Prostate gland (tissue), 2 donors: Measurements from ENCODE around the gene ARRDC5. TPM values are rescaled to one million over a fixed set of nuclear protein-coding genes. Genes with fewer than 3 reads are reported as not detected.
"Not testable (repeated sequence)": the region's sequence is repeated elsewhere in the genome, so short reads cannot be mapped to it uniquely, and the experiment has no call there.

ENCODE experiments used
- DNase-seq: peaks from one replicate; pipeline ENCODE4 v3.0.0-alpha.2; 2019; ENCODE audit warnings: low spot score
- H3K27ac ChIP-seq, 2 donors: fragments of 200-600 bp; sonication (generic); 2 replicates each; pipeline ENCODE4 v1.5.1; 2017 to 2019
- H3K27me3 ChIP-seq: fragments of 200-600 bp; sonication (generic); replicated peaks from 2 replicates; pipeline ENCODE4 v1.5.1; 2019; ENCODE audit not compliant: insufficient read depth
- H3K36me3 ChIP-seq, 2 donors: fragments of 200-600 bp; sonication (generic); 1 replicate in 1 of 2; 2 replicates in 1 of 2; pipeline versions ENCODE4 v1.5.1 to v1.8.1; 2017 to 2019
- H3K4me1 ChIP-seq: fragments of 200-600 bp; sonication (generic); replicated peaks from 2 replicates; pipeline ENCODE4 v1.5.1; 2019
- H3K4me3 ChIP-seq, 2 donors: fragments of 200-600 bp; sonication (generic); 2 replicates each; pipeline ENCODE4 v1.5.1; 2017 to 2019
- H3K9me3 ChIP-seq: fragments of 200-600 bp; sonication (generic); 2 replicates; pipeline ENCODE4 v1.5.1; 2017
- CTCF ChIP-seq, 4 experiments: fragments of 200-600 bp in 2 of 4; fragments of 450-650 bp in 2 of 4; sonication (generic) in 2 of 4; IDR thresholded peaks; 1 replicate in 3 of 4; 2 replicates in 1 of 4; pipeline ENCODE4 v1.5.1; 2016 to 2019; ENCODE audit warnings: antibody characterized with exemption in 4 of 4, mild to moderate bottlenecking in 2 of 4, moderate library complexity in 2 of 4
- POLR2A ChIP-seq: fragments of 450-650 bp; IDR thresholded peaks from one replicate; pipeline ENCODE4 v1.6.1; 2016; ENCODE audit warnings: antibody characterized with exemption, mild to moderate bottlenecking
- POLR2AphosphoS5 ChIP-seq: sonication (generic); formaldehyde crosslinking; IDR thresholded peaks from one replicate; pipeline ENCODE4 v1.6.1; 2017; ENCODE audit warnings: antibody characterized with exemption
- WGBS: methylation state at CpG from one replicate; pipeline ENCODE4 v1.1.5; 2018; 5-methylcytosine and 5-hydroxymethylcytosine counted together
- intact Hi-C: fragments of 100-400 bp; cut with DNase I; formaldehyde crosslinking; loops from one replicate; pipeline ENCODE4 v1.14.2; 2022
- total RNA-seq, 2 donors: library from RNA; depleted of rRNA; stranded (reverse); fragments of >200 nt; gene quantifications; one replicate each; pipeline ENCODE4 v1.1.0, GENCODE V29; 2016

The ARRDC5 gene
- total RNA-seq, 2 donors from 2014 or later, result 1.2 TPM; not detected in 1

GRCh38 chr19:4891066-4891465 lies 11.6 kb downstream of the ARRDC5 start:
- Histone ChIP-seq H3K27ac (no peak overlapping the region), H3K27me3 (no peaks in the 10 kb centered on the region), H3K9me3 (no peaks in the 10 kb centered on the region), H3K36me3 (no peaks in the 10 kb centered on the region), H3K4me3 (no peak overlapping the region), H3K4me1 (no peaks in the 10 kb centered on the region)
- no peak for DNase-seq
- intact Hi-C loops, result no loop called here
- TF ChIP-seq CTCF (IDR thresholded peaks at IDR 0.05), result no peak
- TF ChIP-seq POLR2A, result no peak
- TF ChIP-seq POLR2AphosphoS5, result no peak
- WGBS, result 86% methylated on average over 22 of the region's 22 CpGs

GRCh38 chr19:4889034-4889815 lies 13.5 kb downstream of the ARRDC5 start:
- no peak overlapping the region for H3K4me3 ChIP-seq
- H3K4me1 ChIP-seq, result no peaks in the 10 kb centered on the region
- H3K9me3 ChIP-seq, result no peaks in the 10 kb centered on the region
- intact Hi-C loops, result no loop called here
- no peaks in the 10 kb centered on the region for H3K36me3 ChIP-seq
- no peak for DNase-seq
- no peak for TF ChIP-seq POLR2AphosphoS5
- TF ChIP-seq CTCF (IDR thresholded peaks at IDR 0.05), result no peak
- TF ChIP-seq POLR2A, result no peak
- no peaks in the 10 kb centered on the region for H3K27me3 ChIP-seq
- WGBS, result 79% methylated on average over 14 of the region's 14 CpGs
- H3K27ac ChIP-seq, result no peak overlapping the region

GRCh38 chr19:4887803-4888202 lies 14.9 kb downstream of the ARRDC5 start:
- H3K4me1 ChIP-seq, H3K27ac ChIP-seq, H3K4me3 ChIP-seq, H3K9me3 ChIP-seq, H3K27me3 ChIP-seq, H3K36me3 ChIP-seq, intact Hi-C loops, DNase-seq: not testable (repeated sequence)
- WGBS, result 88% methylated on average over 1 of the region's 6 CpGs

GRCh38 chr19:4884993-4885392 lies 17.7 kb downstream of the ARRDC5 start:
- 70% methylated on average over 6 of the region's 6 CpGs for WGBS
- H3K4me3 ChIP-seq, H3K36me3 ChIP-seq, H3K27me3 ChIP-seq, H3K4me1 ChIP-seq, H3K27ac ChIP-seq, DNase-seq, H3K9me3 ChIP-seq, intact Hi-C loops: not testable (repeated sequence)

- H3K27me3 ChIP-seq, intact Hi-C loops, H3K9me3 ChIP-seq, H3K27ac ChIP-seq, H3K4me1 ChIP-seq, H3K4me3 ChIP-seq, DNase-seq, H3K36me3 ChIP-seq: not testable (repeated sequence)
- 73% methylated on average over 6 of the region's 6 CpGs for WGBS
Observed at GRCh38 chr19:4882874-4883273, 19.8 kb downstream of the ARRDC5 start.

GRCh38 chr19:4879041-4879440 lies 23.7 kb downstream of the ARRDC5 start:
- intact Hi-C loops, result loop anchor here (2.0 kb wide), 1 partner anchor 32 kb away; no protein-coding TSS in a partner anchor
- TF ChIP-seq POLR2AphosphoS5, result no peak
- no peak for TF ChIP-seq CTCF (IDR thresholded peaks at IDR 0.05)
- TF ChIP-seq POLR2A, result no peak
- no peaks in the 10 kb centered on the region for H3K27me3 ChIP-seq
- no peaks in the 10 kb centered on the region for H3K36me3 ChIP-seq
- no peaks in the 10 kb centered on the region for H3K9me3 ChIP-seq
- 96% methylated on average over 11 of the region's 11 CpGs for WGBS
- peaks cover 11% of the 10 kb centered on the region for H3K4me1 ChIP-seq
- no peak for DNase-seq
- no peak overlapping the region for H3K4me3 ChIP-seq
- H3K27ac ChIP-seq, result peak overlapping the region; percentile 82
